Measurements from ENCODE around the gene GRPEL1. TPM values are rescaled to one million over a fixed set of nuclear protein-coding genes. Genes with fewer than 3 reads are reported as not detected.

Gene GRPEL1
- total and polyA plus RNA-seq, 2 of the 4 experiments (the other 2 are of a cell fraction): 33.0 to 33.9 TPM

DNA sequence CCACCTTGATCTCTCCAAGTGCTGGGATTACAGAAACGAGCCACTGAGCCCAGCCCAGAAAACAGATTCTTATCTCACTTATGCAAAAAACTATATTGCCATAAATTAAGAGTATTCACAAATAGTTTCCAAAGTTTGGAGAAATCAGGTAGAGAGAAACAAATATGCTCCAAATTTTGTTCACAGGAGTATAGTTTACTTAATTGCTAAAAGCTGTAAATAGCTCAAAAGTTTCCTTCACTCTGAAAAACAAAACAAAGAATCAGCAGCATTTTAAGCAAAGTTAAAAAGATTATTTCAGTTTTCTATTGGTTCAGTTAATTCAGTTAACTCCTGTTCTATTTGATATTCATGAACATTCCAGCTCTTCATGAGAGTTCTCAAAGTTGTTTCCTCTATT, 18.5 kb upstream of the GRPEL1 start:
- ChIA-PET CTCF (interaction anchor here (1.1 kb wide), 1 partner anchor 16 kb away, joined by 3 read pairs; no protein-coding TSS in a partner anchor), POLR2A (ENCODE audit: unreplicated experiment) (no interaction called here)
- no peak overlapping the region for H3K14ac ChIP-seq (replicated peaks; ENCODE audit: low read depth, low read length)
- H2BK15ac ChIP-seq (ENCODE audit: low read depth, low read length): no peak overlapping the region
- WGBS, 2 experiments (ENCODE audit: extremely low coverage in 2 of 2, insufficient read length in 1 of 2): no CpG with 5 or more reads among the region's 1 CpG
- no peak for ATAC-seq (ENCODE audit: low read depth)
- no peaks in the 10 kb centered on the region for H3K36me3 ChIP-seq (ENCODE audit: control insufficient read depth, insufficient read depth, low read length)
- no peak overlapping the region for H3K4me3 ChIP-seq (ENCODE audit: insufficient read depth, low read depth, low read length)
- no peak overlapping the region for H4K5ac ChIP-seq (ENCODE audit: low read depth, low read length)
- H3K27me3 ChIP-seq (ENCODE audit: control insufficient read depth, insufficient read depth, low read length): peaks cover 37% of the 10 kb centered on the region
- no peak overlapping the region for H4K91ac ChIP-seq (ENCODE audit: insufficient read depth, low read depth, low read length)
- no peak overlapping the region for H2AFZ ChIP-seq (replicated peaks; ENCODE audit: low read length, poor library complexity)
- H2BK120ac ChIP-seq (ENCODE audit: low read depth, low read length): no peak overlapping the region
- H3K27ac ChIP-seq (ENCODE audit: insufficient read depth, low read length): no peak overlapping the region
- H3K18ac ChIP-seq (ENCODE audit: low read depth, low read length): no peak overlapping the region
- dilution Hi-C loops (cut with HindIII; ENCODE audit: low sequenced_read_pairs, unreplicated experiment) (no loop called here), intact Hi-C loops (cut with micrococcal nuclease) (no loop called here), in situ Hi-C loops (cut with MboI; ENCODE audit: low sequenced_read_pairs) (no loop called here)
- H3K4ac ChIP-seq (ENCODE audit: low read depth, low read length): no peak overlapping the region
- H2AK9ac ChIP-seq (replicated peaks; ENCODE audit: low read depth, low read length, poor library complexity): no peak overlapping the region
- no peak overlapping the region for H2BK20ac ChIP-seq (ENCODE audit: low read depth, low read length)
- H4K20me1 ChIP-seq (ENCODE audit: insufficient read depth, low read length): no peaks in the 10 kb centered on the region
- no peak overlapping the region for H2AK5ac ChIP-seq (ENCODE audit: low read depth, low read length)
- no peak overlapping the region for H3K23ac ChIP-seq (ENCODE audit: low read depth, low read length)
- H3K9me1 ChIP-seq (ENCODE audit: insufficient read depth, low read length): no peaks in the 10 kb centered on the region
- no peaks in the 10 kb centered on the region for H3K79me1 ChIP-seq (ENCODE audit: low read depth in 1 of 2, low read length in 2 of 2)
- DNase-seq: no peak
- H4K8ac ChIP-seq (ENCODE audit: low read depth in 2 of 2, low read length in 2 of 2): no peak overlapping the region
- no peak overlapping the region for H3K9ac ChIP-seq (ENCODE audit: low read depth, low read length)
- no peaks in the 10 kb centered on the region for H3K4me1 ChIP-seq (ENCODE audit: control insufficient read depth, insufficient read depth, low read length)
- no peak overlapping the region for H2BK5ac ChIP-seq (ENCODE audit: low read depth, low read length, poor library complexity, severe bottlenecking)
- H3K56ac ChIP-seq (ENCODE audit: extremely low read depth, insufficient read depth, low read length): no peak overlapping the region
- TF ChIP-seq RCOR1 (IDR thresholded peaks at IDR 0.05; ENCODE audit: insufficient replicate concordance, low read length) (no peak), MAFK (IDR thresholded peaks at IDR 0.05; ENCODE audit: low read depth, low read length) (no peak), FOS (IDR thresholded peaks at IDR 0.05; ENCODE audit: low read depth, low read length) (no peak), RFX5 (IDR thresholded peaks at IDR 0.05; ENCODE audit: low read depth, low read length) (no peak), RAD21 (IDR thresholded peaks at IDR 0.05; ENCODE audit: low read length) (no peak), SMC3 (IDR thresholded peaks at IDR 0.05; ENCODE audit: low read depth, low read length) (no peak), CHD1 (IDR thresholded peaks at IDR 0.05; ENCODE audit: low read depth, low read length) (no peak), NFE2L2 (IDR thresholded peaks at IDR 0.05; ENCODE audit: low read depth, low read length) (no peak), BHLHE40 (IDR thresholded peaks at IDR 0.05; ENCODE audit: low read depth, low read length) (no peak), POLR2A (IDR thresholded peaks at IDR 0.05; ENCODE audit: low read depth, low read length) (no peak), CEBPB (IDR thresholded peaks at IDR 0.05; ENCODE audit: low read depth, low read length) (no peak), MXI1 (IDR thresholded peaks at IDR 0.05; ENCODE audit: borderline replicate concordance, low read depth, low read length) (no peak), MAZ (IDR thresholded peaks at IDR 0.05; ENCODE audit: borderline replicate concordance, low read depth, low read length) (no peak)
- TF ChIP-seq, protein P1, sequence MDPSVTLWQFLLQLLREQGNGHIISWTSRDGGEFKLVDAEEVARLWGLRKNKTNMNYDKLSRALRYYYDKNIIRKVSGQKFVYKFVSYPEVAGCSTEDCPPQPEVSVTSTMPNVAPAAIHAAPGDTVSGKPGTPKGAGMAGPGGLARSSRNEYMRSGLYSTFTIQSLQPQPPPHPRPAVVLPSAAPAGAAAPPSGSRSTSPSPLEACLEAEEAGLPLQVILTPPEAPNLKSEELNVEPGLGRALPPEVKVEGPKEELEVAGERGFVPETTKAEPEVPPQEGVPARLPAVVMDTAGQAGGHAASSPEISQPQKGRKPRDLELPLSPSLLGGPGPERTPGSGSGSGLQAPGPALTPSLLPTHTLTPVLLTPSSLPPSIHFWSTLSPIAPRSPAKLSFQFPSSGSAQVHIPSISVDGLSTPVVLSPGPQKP (IDR thresholded peaks at IDR 0.05; ENCODE audit: borderline replicate concordance, low read depth, low read length): no peak
- TF ChIP-seq, protein P2, sequence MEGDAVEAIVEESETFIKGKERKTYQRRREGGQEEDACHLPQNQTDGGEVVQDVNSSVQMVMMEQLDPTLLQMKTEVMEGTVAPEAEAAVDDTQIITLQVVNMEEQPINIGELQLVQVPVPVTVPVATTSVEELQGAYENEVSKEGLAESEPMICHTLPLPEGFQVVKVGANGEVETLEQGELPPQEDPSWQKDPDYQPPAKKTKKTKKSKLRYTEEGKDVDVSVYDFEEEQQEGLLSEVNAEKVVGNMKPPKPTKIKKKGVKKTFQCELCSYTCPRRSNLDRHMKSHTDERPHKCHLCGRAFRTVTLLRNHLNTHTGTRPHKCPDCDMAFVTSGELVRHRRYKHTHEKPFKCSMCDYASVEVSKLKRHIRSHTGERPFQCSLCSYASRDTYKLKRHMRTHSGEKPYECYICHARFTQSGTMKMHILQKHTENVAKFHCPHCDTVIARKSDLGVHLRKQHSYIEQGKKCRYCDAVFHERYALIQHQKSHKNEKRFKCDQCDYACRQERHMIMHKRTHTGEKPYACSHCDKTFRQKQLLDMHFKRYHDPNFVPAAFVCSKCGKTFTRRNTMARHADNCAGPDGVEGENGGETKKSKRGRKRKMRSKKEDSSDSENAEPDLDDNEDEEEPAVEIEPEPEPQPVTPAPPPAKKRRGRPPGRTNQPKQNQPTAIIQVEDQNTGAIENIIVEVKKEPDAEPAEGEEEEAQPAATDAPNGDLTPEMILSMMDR (conservative IDR thresholded peaks at IDR 0.05; ENCODE audit: low read depth, low read length): no peak
- TF ChIP-seq, protein P3, sequence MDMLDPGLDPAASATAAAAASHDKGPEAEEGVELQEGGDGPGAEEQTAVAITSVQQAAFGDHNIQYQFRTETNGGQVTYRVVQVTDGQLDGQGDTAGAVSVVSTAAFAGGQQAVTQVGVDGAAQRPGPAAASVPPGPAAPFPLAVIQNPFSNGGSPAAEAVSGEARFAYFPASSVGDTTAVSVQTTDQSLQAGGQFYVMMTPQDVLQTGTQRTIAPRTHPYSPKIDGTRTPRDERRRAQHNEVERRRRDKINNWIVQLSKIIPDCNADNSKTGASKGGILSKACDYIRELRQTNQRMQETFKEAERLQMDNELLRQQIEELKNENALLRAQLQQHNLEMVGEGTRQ (IDR thresholded peaks at IDR 0.05; ENCODE audit: low read depth, low read length): no peak
- no peak overlapping the region for H3K4me2 ChIP-seq (ENCODE audit: low read depth, low read length)
- BruUV-seq (replicated peaks): no TSS peak
- H3K9me3 ChIP-seq (ENCODE audit: control insufficient read depth, insufficient read depth, low read length): peaks cover 2% of the 10 kb centered on the region; the same call in 1 of the 2 replicates

Data from IMR-90 (cell line).